GM12878 (cell line): Measurements from ENCODE around the gene C5orf46.

Source experiments
- KDM1A ChIP-seq: fragments of 200-600 bp; sonication (generic); IDR thresholded peaks from 2 replicates; pipeline ENCODE4 v1.6.1; 2016; ENCODE audit warnings: borderline replicate concordance
- SP1 ChIP-seq: IDR thresholded peaks from one replicate; pipeline ENCODE4 v1.6.1; 2011; ENCODE audit warnings: low read depth, low read length
- TF ChIP-seq, protein P1 (sequence below): fragments of 450-650 bp; IDR thresholded peaks from 2 replicates; pipeline ENCODE4 v1.6.1; 2017; ENCODE audit warnings: mild to moderate bottlenecking, low read depth, inconsistent platforms; ENCODE audit not compliant: poor library complexity, severe bottlenecking

DNA sequence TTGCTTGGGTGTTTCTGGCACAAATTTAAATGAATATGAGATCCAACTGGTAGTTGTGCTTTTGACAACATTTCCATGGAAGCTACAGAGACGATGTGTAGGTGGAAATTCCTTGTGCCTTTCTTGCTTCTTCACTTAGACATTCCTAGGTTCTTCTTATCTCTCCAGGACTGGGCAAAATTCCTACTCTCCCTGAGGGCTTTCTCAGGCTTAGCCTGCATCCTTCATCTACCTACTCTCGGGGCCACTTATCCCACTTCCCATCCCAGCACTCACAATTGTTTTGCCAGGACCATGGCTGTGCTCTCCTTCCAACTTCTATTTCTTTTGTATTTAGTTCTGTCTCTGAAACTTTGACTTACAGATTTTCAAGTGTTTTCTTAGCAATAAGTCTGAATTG is 57.1 kb downstream of the C5orf46 start:
- TF ChIP-seq KDM1A (no peak), SP1 (no peak)
- TF ChIP-seq, protein P1, sequence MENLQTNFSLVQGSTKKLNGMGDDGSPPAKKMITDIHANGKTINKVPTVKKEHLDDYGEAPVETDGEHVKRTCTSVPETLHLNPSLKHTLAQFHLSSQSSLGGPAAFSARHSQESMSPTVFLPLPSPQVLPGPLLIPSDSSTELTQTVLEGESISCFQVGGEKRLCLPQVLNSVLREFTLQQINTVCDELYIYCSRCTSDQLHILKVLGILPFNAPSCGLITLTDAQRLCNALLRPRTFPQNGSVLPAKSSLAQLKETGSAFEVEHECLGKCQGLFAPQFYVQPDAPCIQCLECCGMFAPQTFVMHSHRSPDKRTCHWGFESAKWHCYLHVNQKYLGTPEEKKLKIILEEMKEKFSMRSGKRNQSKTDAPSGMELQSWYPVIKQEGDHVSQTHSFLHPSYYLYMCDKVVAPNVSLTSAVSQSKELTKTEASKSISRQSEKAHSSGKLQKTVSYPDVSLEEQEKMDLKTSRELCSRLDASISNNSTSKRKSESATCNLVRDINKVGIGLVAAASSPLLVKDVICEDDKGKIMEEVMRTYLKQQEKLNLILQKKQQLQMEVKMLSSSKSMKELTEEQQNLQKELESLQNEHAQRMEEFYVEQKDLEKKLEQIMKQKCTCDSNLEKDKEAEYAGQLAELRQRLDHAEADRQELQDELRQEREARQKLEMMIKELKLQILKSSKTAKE, result no peak
